Right renal pelvis (tissue), 4 donors: ENCODE measurements around the gene CHST3. TPM values are rescaled to one million over a fixed set of nuclear protein-coding genes. Genes with fewer than 3 reads are reported as not detected.

Experiments
- DNase-seq, 4 donors: peaks; one replicate each; pipeline ENCODE4 v3.0.0-alpha.2; 2013; ENCODE audit warnings: low read depth in 4 of 4, low spot score in 3 of 4, missing footprints in 1 of 4
- polyA plus RNA-seq, 4 donors: library from polyadenylated mRNA; unstranded; fragments of 120-200 nt; gene quantifications; one replicate each; pipeline ENCODE4 v1.2.1, GENCODE V29; 2013; ENCODE audit not compliant: insufficient read length in 4 of 4

CHST3 gene
- polyA plus RNA-seq, 4 donors = 18.3 to 20.0 (median 19.4) TPM

DNA sequence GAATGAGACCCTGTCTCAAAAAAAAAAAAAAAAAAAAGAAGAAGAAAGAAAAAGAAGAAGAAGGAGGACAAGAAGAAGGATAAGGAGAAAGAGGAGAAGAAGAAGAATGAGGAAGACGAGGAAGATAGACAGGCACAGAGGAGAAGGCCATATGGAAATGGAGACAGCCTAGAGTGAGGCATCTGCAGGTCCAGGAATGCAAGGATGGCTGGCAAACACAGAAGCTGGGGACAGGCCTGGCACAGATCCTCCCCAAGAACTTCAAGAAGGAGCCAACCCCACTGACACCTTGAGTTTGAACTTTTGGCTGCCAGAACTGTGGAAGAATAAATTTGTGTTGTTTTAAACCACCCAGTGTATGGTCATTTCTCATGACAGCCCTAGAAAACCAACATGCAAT, 85.3 kb downstream of the CHST3 start:
- no peak for DNase-seq

- no peak for DNase-seq
Observed at GRCh38 chr10:72049969-72050781, 86.0 kb downstream of the CHST3 start.

GRCh38 chr10:72050873-72051272, 86.7 kb downstream of the CHST3 start:
- no peak for DNase-seq

- DNase-seq = no peak
Observed at GRCh38 chr10:72053690-72054089, 89.5 kb downstream of the CHST3 start.

DNA sequence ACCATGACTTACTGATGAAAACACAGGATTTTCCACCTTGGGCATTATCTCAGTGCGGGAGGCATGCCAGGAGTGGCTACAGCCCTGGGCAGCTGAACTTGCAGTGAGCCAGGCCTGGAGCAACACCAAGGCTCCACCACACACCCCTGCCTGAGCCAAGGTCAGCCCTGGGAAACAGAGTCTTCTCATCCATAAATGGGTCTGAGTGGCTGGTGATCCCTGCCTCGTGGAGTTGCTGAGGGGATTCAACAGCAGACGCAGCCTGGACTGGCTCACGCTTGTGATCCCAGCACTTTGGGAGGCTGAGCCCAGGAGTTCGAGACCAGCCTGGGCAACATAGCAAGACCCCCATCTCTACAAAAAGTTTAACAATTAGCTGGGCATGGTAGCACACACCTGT, 91.9 kb downstream of the CHST3 start:
- no peak for DNase-seq

DNA sequence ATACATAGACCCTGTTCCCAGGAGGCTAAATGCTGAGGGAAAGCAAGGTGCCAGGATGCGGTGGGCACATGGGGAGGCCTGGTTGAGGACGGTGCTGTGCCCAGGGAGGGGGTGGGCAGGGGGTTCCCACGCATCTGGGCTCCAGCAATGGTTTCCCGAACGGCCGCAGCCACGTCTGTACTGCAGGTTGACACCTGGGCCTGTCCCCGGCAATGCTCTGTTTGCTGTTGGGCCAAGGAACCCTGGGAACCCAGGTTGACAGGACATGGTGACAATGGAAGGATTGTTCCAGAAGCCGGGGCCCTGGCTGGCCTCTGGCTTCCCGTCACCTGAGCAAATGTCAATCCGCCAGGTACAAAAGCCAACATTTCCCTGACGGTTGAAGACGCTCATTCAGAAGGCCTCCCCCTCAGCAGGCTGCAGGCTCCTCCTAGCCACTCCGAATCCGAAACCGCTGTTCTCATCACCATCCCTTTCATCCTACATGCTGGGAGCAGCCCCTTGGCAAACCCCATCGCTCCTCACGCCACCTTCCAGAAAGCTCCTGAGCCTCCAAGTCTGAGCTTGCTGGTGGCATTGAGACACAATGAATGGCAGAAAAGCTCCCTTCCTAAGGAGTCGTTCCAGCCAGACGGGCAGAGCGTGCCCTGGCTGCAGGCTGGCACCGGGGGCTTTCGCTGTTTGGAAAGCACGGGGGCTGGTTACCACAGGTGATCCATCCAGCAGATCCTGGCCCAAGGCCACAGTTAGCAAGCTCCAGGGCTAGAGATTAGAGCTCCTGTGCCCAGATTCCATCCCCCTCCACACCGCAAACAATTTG, 92.9 kb downstream of the CHST3 start:
- DNase-seq = no peak

DNA sequence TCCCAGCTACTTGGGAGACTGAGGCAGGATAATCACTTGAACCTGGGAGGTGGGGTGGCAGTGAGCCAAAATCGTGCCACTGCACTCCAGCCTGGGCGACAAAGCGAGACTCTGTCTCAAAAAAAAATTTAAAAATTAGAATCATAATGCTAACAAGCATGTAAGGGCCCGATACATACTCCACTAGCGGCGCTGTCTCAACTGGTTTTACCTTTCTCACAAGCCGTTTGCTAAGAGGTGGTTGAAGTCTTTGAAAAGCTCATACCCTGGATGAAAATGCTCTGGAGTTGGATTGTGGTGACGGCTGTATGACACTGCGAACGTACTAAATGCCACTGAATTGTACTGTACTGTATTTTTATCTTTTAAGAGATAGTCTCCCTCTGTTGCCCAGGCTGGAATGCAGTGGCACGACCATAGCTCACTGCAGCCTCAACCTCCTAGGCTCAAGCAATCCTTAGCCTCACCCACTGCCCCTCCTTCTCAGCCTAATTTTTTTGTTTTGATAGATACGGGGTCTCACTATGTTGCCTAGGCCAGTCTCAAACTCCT, 94.2 kb downstream of the CHST3 start:
- no peak for DNase-seq

GRCh38 chr10:72058989-72059842, 95.0 kb downstream of the CHST3 start:
- no peak for DNase-seq

DNA sequence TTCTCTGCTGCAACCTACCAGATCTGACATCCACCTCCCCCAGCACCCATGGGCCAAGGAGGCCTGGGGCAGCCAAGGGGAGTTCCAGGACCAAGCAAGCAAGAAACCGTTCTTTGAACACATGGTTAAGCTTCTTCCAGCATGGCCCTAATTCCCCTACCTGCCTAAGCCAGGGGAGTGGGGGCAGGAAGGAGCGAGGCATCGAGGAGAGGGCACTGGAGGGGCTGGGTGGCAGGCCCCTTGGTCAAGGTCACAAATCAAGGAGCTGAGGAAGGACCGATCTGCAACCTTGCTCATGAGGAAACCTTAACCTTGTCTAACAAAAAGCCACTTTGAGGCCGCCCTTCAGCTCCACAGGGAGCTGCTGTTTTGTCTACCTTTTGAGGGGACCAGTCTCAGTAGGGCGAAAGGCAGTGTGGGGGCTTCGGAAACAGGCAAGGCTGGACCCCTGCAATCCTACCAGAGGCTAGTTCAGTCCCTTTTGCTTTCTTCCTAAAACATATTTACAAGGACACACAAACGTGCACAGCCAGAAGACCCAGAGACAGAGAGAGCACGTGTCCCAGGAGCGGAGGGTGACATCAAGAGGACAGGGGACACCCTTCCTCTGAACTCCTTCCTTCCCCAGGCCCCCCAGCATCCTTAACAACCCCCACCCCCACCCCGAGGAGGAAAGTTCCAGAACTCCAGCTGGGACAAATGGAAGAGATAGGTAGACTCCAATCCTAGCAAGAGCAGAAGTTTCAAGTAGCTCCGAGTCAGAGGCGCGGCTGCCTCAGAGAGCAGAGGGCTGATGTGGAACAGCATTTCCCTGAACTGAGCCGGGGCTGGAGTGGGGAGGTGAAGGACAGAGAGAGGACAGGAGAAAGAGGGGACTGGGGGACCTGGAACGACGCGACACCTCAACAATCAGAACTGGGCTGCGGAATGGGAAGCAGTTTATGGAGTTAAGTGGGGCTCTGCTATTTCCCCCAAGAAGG, 95.9 kb downstream of the CHST3 start:
- no peak for DNase-seq

- no peak for DNase-seq
Observed at GRCh38 chr10:72061491-72061890, 97.3 kb downstream of the CHST3 start.

GRCh38 chr10:72061930-72062329, 97.7 kb downstream of the CHST3 start:
- DNase-seq = no peak

DNA sequence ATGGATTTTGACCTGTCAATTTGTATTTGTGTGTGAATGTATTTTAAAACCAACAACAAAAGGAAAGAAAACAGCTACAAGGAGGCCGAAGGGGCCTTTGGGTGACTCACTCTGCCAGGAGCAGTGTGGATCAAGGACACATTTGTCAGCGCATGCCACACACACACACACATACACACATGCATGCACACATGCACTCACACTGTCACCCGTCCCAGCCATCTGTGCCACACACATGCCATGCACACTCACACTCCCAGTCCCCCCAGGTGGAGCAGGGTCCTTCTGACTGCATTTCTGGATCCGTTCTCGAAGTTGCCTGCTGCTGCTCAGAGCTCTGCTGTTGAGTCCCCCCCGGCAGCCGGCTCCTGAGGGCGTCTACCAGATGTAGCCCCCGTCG, 98.2 kb downstream of the CHST3 start:
- no peak for DNase-seq

Other genes with a start within 250 kb of the CHST3 start
- gene C10orf105, start 244.6 kb upstream of the CHST3 start, polyA plus RNA-seq = under 1 TPM; 0.09 to 0.16 (median 0.15) TPM
- 10 to 100 TPM in 3 of 4 donors, 1 to 10 TPM in 1; 9.6 to 14.4 (median 12.0) TPM for gene VSIR, start 190.9 kb upstream of the CHST3 start, polyA plus RNA-seq
- gene PSAP, start 113.1 kb upstream of the CHST3 start, polyA plus RNA-seq = 100 to 1,000 TPM; 825 to 912 (median 890) TPM
- 100 to 1,000 TPM; 163 to 179 (median 163) TPM for gene SPOCK2, start 124.2 kb downstream of the CHST3 start, polyA plus RNA-seq